HFFc6 (cell line): ENCODE data around the gene CAPN14. TPM values are rescaled to one million over a fixed set of nuclear protein-coding genes. Genes with fewer than 3 reads are reported as not detected.

Experiments
- DNase-seq: peaks from one replicate; pipeline ENCODE4 v3.0.0-alpha.2; 2018
- H3K27ac Mint-ChIP-seq: 2 replicates; pipeline ENCODE4 v1.8.0; 2020; ENCODE audit warnings: mild to moderate bottlenecking, mixed read lengths
- H3K27me3 Mint-ChIP-seq: 2 replicates; pipeline ENCODE4 v1.8.0; 2021; ENCODE audit warnings: mild to moderate bottlenecking, moderate library complexity, mixed read lengths; ENCODE audit not compliant: insufficient read depth
- H3K36me3 Mint-ChIP-seq: 2 replicates; pipeline ENCODE4 v1.8.0; 2021; ENCODE audit warnings: low read depth, mixed read lengths
- H3K4me1 Mint-ChIP-seq: 2 replicates; pipeline ENCODE4 v1.8.0; 2020; ENCODE audit warnings: low read depth, mixed read lengths
- H3K4me3 Mint-ChIP-seq: 2 replicates; pipeline ENCODE4 v1.8.0; 2020; ENCODE audit warnings: mild to moderate bottlenecking, moderate library complexity, mixed read lengths
- H3K9me3 Mint-ChIP-seq: 2 replicates; pipeline ENCODE4 v1.8.0; 2020; ENCODE audit warnings: mild to moderate bottlenecking, mixed read lengths
- CTCF ChIP-seq: fragments of 200-600 bp; sonication (generic); IDR thresholded peaks from 2 replicates; pipeline ENCODE4 v1.5.0; 2021; ENCODE audit warnings: antibody characterized with exemption, mild to moderate bottlenecking
- total RNA-seq, 6 experiments: library from RNA; stranded (reverse); fragmentation: NEBNext Ultra II Directional; extraction: Animal tissue kit (Norgen Biotek cat#: 25700); gene quantifications; 2 replicates in 1 of 6; 3 replicates in 5 of 6; pipeline ENCODE4 v1.2.3, GENCODE V29; 2021

CAPN14 gene
- total RNA-seq, 6 experiments from 2014 or later = 0.06 to 0.14 (median 0.07) TPM

- peaks cover 20% of the 10 kb centered on the region for H3K27me3 Mint-ChIP-seq
- no peaks in the 10 kb centered on the region for H3K9me3 Mint-ChIP-seq
- H3K4me1 Mint-ChIP-seq = no peaks in the 10 kb centered on the region
- H3K36me3 Mint-ChIP-seq = no peaks in the 10 kb centered on the region
- H3K4me3 Mint-ChIP-seq = no peak overlapping the region
- TF ChIP-seq CTCF = no peak
- H3K27ac Mint-ChIP-seq = no peak overlapping the region
- DNase-seq = no peak
These were observed 68.8 kb downstream of the CAPN14 start for GRCh38 chr2:31148514-31148913.

GRCh38 chr2:31147645-31148044 lies 69.7 kb downstream of the CAPN14 start:
- DNase-seq = no peak
- no peak for TF ChIP-seq CTCF
- Mint-ChIP-seq H3K36me3 (no peaks in the 10 kb centered on the region), H3K4me1 (no peaks in the 10 kb centered on the region), H3K27ac (no peak overlapping the region), H3K27me3 (peaks cover 16% of the 10 kb centered on the region), H3K4me3 (no peak overlapping the region), H3K9me3 (no peaks in the 10 kb centered on the region)

- Mint-ChIP-seq H3K27me3 (peaks cover 23% of the 10 kb centered on the region), H3K36me3 (no peaks in the 10 kb centered on the region), H3K4me3 (no peak overlapping the region), H3K4me1 (no peaks in the 10 kb centered on the region), H3K9me3 (no peaks in the 10 kb centered on the region), H3K27ac (no peak overlapping the region)
- no peak for DNase-seq
- TF ChIP-seq CTCF = no peak
These were observed 75.2 kb downstream of the CAPN14 start for GRCh38 chr2:31142110-31142509.

- H3K27ac Mint-ChIP-seq = no peak overlapping the region
- no peaks in the 10 kb centered on the region for H3K36me3 Mint-ChIP-seq
- H3K4me3 Mint-ChIP-seq = no peak overlapping the region
- peaks cover 28% of the 10 kb centered on the region for H3K27me3 Mint-ChIP-seq
- H3K9me3 Mint-ChIP-seq = no peaks in the 10 kb centered on the region
- DNase-seq = no peak
- H3K4me1 Mint-ChIP-seq = no peaks in the 10 kb centered on the region
- no peak for TF ChIP-seq CTCF
These were observed 75.8 kb downstream of the CAPN14 start for GRCh38 chr2:31141443-31142085.

GRCh38 chr2:31140151-31140550 lies 77.2 kb downstream of the CAPN14 start:
- H3K4me1 Mint-ChIP-seq = no peaks in the 10 kb centered on the region
- H3K27me3 Mint-ChIP-seq = peaks cover 33% of the 10 kb centered on the region
- H3K9me3 Mint-ChIP-seq = no peaks in the 10 kb centered on the region
- no peak for TF ChIP-seq CTCF
- no peak overlapping the region for H3K4me3 Mint-ChIP-seq
- DNase-seq = no peak
- H3K36me3 Mint-ChIP-seq = no peaks in the 10 kb centered on the region
- no peak overlapping the region for H3K27ac Mint-ChIP-seq
